Left lung (tissue), 10 donors: ENCODE data around the gene PRKCE. TPM values are rescaled to one million over a fixed set of nuclear protein-coding genes. Genes with fewer than 3 reads are reported as not detected.

Experiments
- ATAC-seq: fragments of 200-7000 bp; cut with Tn5 transposase; one replicate; pipeline ENCODE4 v1.9.1; 2020; ENCODE audit warnings: moderate library complexity
- DNase-seq, 4 donors: peaks; one replicate each; pipeline ENCODE4 v3.0.0-alpha.2; 2013 to 2020
- H3K27ac ChIP-seq, 2 donors: fragments of 200-600 bp; sonication (generic) in 1 of 2; one replicate each; pipeline versions ENCODE4 v1.5.0 to v1.8.0; 2020 to 2021
- H3K27me3 ChIP-seq, 2 donors: fragments of 200-600 bp; sonication (generic) in 1 of 2; one replicate each; pipeline versions ENCODE4 v1.5.0 to v1.8.0; 2020 to 2021
- H3K36me3 ChIP-seq, 2 donors: fragments of 200-600 bp; sonication (generic) in 1 of 2; one replicate each; pipeline versions ENCODE4 v1.5.0 to v1.8.0; 2020 to 2021
- H3K4me1 ChIP-seq, 2 donors: fragments of 200-600 bp; one replicate each; pipeline ENCODE4 v1.8.0; 2021
- H3K4me3 ChIP-seq, 2 donors: fragments of 200-600 bp; sonication (generic) in 1 of 2; one replicate each; pipeline versions ENCODE4 v1.5.0 to v1.8.0; 2020 to 2021; ENCODE audit warnings: mild to moderate bottlenecking in 1 of 2
- H3K9me3 ChIP-seq, 2 donors: fragments of 200-600 bp; sonication (generic) in 1 of 2; one replicate each; pipeline versions ENCODE4 v1.5.0 to v1.8.0; 2020 to 2021
- intact Hi-C, 2 donors: fragments of 100-400 bp; cut with DNase I; formaldehyde crosslinking; loops; one replicate each; pipeline versions ENCODE4 v1.11.2 to v1.14.2; 2022
- polyA plus RNA-seq, 6 donors: library from polyadenylated mRNA; unstranded; fragments of 120-200 nt; gene quantifications; one replicate each; pipeline ENCODE4 v1.2.1, GENCODE V29; 2013; ENCODE audit not compliant: insufficient read length in 6 of 6
- total RNA-seq, 2 donors: library from RNA; stranded (reverse); fragmentation: NEBNext Ultra II Directional; extraction: Animal tissue kit (Norgen Biotek cat#: 25700); gene quantifications; one replicate each; pipeline ENCODE4 v1.2.1, GENCODE V29; 2021
- TF ChIP-seq, protein P1 (sequence below), 2 donors: fragments of 200-600 bp; sonication (generic) in 1 of 2; IDR thresholded peaks; one replicate each; pipeline versions ENCODE4 v1.5.0 to v1.8.0; 2021; ENCODE audit warnings: antibody characterized with exemption in 2 of 2
- donor health status: DM: no; HTN: yes; CAD: no.
- donor health status: DM: no; HTN: no; CAD: no.

Gene PRKCE
- total and polyA plus RNA-seq, 8 donors: 12.0 to 56.9 (median 14.7) TPM

DNA sequence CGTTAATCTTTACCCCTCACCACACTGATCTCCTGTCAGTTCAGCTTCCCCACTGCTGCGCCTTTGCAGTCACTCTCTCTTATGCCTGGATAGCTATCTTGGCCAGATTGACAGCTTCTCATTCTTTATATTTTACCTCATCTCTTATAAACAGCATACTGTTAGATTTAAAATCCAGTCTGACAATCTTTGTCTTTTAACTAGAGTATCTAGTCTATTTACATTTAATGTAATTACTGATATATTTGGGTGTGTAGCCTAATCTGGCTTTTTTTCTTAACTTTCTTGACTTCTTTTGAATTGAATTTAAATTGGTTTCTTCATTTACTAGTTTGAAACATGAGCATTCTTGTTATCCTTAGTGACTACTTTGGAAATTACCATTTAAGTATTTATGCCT is 225.1 kb downstream of the PRKCE start:
- H3K4me3 ChIP-seq: no peak overlapping the region
- H3K27me3 ChIP-seq: no peaks in the 10 kb centered on the region
- no peak for ATAC-seq
- H3K9me3 ChIP-seq: peaks cover 0 to 16% of the 10 kb centered on the region in 2 donors
- no peaks in the 10 kb centered on the region for H3K36me3 ChIP-seq
- DNase-seq: no peak
- H3K4me1 ChIP-seq: peaks cover 0 to 13% of the 10 kb centered on the region in 2 donors
- intact Hi-C loops: no loop called here
- TF ChIP-seq, protein P1, sequence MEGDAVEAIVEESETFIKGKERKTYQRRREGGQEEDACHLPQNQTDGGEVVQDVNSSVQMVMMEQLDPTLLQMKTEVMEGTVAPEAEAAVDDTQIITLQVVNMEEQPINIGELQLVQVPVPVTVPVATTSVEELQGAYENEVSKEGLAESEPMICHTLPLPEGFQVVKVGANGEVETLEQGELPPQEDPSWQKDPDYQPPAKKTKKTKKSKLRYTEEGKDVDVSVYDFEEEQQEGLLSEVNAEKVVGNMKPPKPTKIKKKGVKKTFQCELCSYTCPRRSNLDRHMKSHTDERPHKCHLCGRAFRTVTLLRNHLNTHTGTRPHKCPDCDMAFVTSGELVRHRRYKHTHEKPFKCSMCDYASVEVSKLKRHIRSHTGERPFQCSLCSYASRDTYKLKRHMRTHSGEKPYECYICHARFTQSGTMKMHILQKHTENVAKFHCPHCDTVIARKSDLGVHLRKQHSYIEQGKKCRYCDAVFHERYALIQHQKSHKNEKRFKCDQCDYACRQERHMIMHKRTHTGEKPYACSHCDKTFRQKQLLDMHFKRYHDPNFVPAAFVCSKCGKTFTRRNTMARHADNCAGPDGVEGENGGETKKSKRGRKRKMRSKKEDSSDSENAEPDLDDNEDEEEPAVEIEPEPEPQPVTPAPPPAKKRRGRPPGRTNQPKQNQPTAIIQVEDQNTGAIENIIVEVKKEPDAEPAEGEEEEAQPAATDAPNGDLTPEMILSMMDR (IDR thresholded peaks at IDR 0.05): no peak
- H3K27ac ChIP-seq: no peak overlapping the region

DNA sequence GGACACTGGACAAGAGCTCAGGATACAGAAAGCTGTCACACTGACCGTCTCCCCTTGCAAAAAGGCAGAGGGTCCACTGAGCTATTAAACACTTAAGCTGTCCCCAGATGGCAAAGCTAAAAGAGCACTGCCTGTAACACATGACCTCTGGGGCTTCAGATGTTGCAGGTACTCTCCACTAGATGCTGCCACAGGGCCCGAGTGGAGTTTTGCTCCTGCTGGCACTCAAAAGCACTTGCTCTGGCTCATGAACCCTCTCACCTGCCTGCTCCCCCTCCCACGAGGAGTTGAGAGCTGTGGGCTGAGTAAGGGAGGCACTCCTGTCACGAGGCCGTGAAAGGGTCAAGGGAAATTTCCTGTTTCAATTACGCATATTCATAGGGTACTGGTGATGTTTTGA is 227.9 kb downstream of the PRKCE start:
- peak; percentile 79 for ATAC-seq

DNA sequence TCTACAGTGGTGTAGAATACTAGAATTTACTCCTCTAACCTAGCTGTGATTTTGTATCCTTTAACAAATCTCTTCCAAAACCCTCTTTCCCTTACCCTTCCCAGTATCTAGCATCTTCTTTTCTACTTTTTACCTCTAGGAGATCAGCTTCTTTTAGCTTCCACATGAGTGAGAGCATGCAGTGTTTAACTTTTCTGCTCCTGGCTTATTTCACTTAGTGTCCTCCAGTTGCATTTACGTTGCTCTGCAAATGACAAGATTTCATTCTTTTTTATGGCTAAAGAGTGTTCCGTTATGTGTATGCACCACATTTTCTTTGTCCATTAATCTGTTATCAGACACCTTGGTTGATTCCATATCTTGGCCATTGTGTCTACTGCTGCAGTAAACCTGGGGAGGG is 228.5 kb downstream of the PRKCE start:
- Histone ChIP-seq H3K9me3 (peaks cover 0 to 16% of the 10 kb centered on the region in 2 donors), H3K36me3 (no peaks in the 10 kb centered on the region), H3K27ac (no peak overlapping the region), H3K27me3 (no peaks in the 10 kb centered on the region), H3K4me1 (peaks cover 22 to 27% of the 10 kb centered on the region in 2 donors), H3K4me3 (no peak overlapping the region)
- ATAC-seq (no peak), DNase-seq (no peak)
- TF ChIP-seq, protein P1 (IDR thresholded peaks at IDR 0.05): no peak
- intact Hi-C loops: no loop called here

More for the DNA sequence above, 227.9 kb downstream of the PRKCE start:
- intact Hi-C loops: no loop called here
- Histone ChIP-seq H3K4me3 (no peak overlapping the region), H3K27me3 (no peaks in the 10 kb centered on the region), H3K36me3 (no peaks in the 10 kb centered on the region), H3K9me3 (peaks cover 0 to 16% of the 10 kb centered on the region in 2 donors), H3K4me1 (peaks cover 17 to 22% of the 10 kb centered on the region in 2 donors), H3K27ac (no peak overlapping the region)
- TF ChIP-seq, protein P1 (IDR thresholded peaks at IDR 0.05): no peak
- no peak for DNase-seq

DNA sequence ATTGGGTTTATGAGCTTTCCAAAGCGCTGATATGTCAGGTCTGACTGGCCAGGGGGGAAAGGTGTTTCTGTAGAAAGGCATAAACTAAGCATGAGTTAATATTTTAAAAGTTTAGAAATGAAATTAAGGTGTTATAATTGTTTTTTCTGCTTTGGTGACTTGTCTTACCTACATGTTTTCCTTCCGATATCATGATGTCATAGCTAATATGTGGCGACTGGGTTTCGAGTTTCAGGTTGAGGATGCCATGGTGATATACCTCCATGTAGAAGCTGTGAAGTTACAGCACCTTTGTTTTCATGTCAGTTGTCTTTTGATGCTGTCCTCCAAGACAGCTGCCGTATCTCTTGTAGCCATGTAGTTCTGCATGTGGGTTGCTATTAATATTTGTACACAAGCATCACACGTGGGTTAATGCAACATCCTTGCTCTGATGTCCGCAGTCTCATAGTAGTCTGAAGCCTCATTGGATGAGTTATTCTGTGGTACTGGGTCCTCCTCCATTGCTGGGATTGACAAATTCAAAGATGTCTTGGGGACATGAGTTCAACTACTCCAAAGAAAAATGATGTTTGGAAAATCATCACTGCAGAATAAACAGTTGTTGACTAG is 230.6 kb downstream of the PRKCE start:
- no peaks in the 10 kb centered on the region for H3K36me3 ChIP-seq
- H3K27me3 ChIP-seq: no peaks in the 10 kb centered on the region
- DNase-seq (no peak), ATAC-seq (no peak)
- no peak overlapping the region for H3K27ac ChIP-seq
- TF ChIP-seq, protein P1 (IDR thresholded peaks at IDR 0.05): no peak
- H3K4me3 ChIP-seq: no peak overlapping the region
- H3K9me3 ChIP-seq: peaks cover 0 to 3% of the 10 kb centered on the region in 2 donors
- intact Hi-C loops: no loop called here
- peaks cover 34 to 48% of the 10 kb centered on the region in 2 donors for H3K4me1 ChIP-seq

DNA sequence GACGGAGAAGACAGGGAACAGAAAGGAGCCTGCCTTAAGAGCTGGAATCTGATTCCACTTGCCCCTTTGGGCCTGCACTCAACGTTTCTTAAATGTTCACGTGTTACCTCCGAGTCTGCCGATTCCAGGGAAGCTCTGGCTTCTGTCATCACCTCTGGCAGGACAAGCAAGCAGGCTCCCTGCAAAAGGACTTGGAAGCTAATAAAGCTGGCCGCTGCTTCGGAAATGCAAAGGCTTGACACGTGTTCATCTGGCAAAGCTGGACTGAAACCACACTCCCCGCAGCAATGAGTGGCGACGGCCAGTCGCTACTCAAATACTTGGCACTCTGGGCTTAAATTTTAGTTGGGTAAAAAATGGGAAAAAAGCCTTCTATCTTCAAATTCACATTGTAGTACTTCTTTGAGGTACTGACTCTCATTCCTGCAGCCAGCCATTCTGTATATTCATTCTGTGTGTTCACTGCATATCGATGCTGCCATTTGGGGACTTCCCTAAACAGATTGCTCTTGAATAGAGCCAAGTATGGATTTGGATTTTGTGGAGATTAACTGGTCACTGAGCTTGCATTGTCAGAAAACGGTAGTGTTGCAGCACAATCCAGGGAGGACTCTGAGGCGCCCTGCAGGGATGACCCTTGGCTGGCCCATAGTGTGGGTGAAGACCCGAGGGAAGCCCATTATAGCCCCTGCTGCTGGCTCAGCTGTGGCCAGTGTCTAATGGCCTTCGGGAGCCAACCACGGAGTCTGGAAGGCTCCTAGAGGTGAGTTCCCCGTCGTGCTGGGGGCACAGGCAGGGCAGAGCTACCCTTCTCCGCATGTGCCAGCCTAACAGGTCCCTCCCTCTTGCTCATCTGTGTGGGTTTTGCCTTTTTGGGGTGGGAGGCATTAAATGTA is 231.5 kb downstream of the PRKCE start:
- TF ChIP-seq, protein P1 (IDR thresholded peaks at IDR 0.05): no peak
- DNase-seq: peak in 2 of 4 donors; percentile 76 to 84
- H3K27me3 ChIP-seq: no peaks in the 10 kb centered on the region
- no peaks in the 10 kb centered on the region for H3K36me3 ChIP-seq
- no peak overlapping the region for H3K27ac ChIP-seq
- no peak for ATAC-seq
- H3K9me3 ChIP-seq: no peaks in the 10 kb centered on the region
- H3K4me3 ChIP-seq: no peak overlapping the region
- H3K4me1 ChIP-seq: peaks cover 38 to 54% of the 10 kb centered on the region in 2 donors
- intact Hi-C loops: no loop called here
